AG04450 (cell line): ENCODE data around the gene TACC2. TPM values are rescaled to one million over a fixed set of nuclear protein-coding genes. Genes with fewer than 3 reads are reported as not detected.

Experiments used
- CTCF ChIA-PET: fragments of 300-600, 350-600 bp; formaldehyde crosslinking; extraction: SDS; loops from one replicate; lab custom pipeline; 2022; ENCODE audit warnings: antibody characterized with exemption, inconsistent platforms; lab: Charles Lee
- POLR2A ChIA-PET: fragments of 350-600 bp; formaldehyde crosslinking; extraction: SDS; loops from one replicate; lab custom pipeline; 2021; ENCODE audit warnings: antibody characterized with exemption, inconsistent platforms; lab: Yijun Ruan, JAX
- DNase-seq: peaks from one replicate; pipeline ENCODE4 v3.0.0-alpha.2; 2011; ENCODE audit warnings: low read depth, low spot score
- H3K27ac ChIP-seq: one replicate; pipeline ENCODE4 v1.5.1; 2012; ENCODE audit warnings: low read depth, low read length, control low read depth
- H3K27me3 ChIP-seq: one replicate; pipeline ENCODE4 v1.6.0; 2012; ENCODE audit warnings: low read length; ENCODE audit not compliant: control insufficient read depth, insufficient read depth
- H3K4me3 ChIP-seq: 2 replicates; pipeline ENCODE4 v1.5.1; 2011; ENCODE audit warnings: mild to moderate bottlenecking, low read depth, low read length, control low read depth
- H3K9me3 ChIP-seq: 2 replicates; pipeline ENCODE4 v1.5.1; 2012; ENCODE audit warnings: low read length; ENCODE audit not compliant: control insufficient read depth, insufficient read depth
- polyA plus RNA-seq: library from polyadenylated mRNA; depleted of rRNA; stranded (reverse); fragments of >200 nt; gene quantifications from 2 replicates; pipeline ENCODE4 v1.2.3, GENCODE V29; 2011
- TF ChIP-seq, protein P1 (sequence below): IDR thresholded peaks from 2 replicates; pipeline ENCODE4 v1.5.1; 2011; ENCODE audit warnings: low read depth, low read length, control low read depth, inconsistent platforms

The TACC2 gene
- polyA plus RNA-seq, 1 experiment = 16.8 TPM

GRCh38 chr10:122145113-122145512, 156.2 kb downstream of the TACC2 start:
- no peak overlapping the region for H3K27ac ChIP-seq
- TF ChIP-seq, protein P1, sequence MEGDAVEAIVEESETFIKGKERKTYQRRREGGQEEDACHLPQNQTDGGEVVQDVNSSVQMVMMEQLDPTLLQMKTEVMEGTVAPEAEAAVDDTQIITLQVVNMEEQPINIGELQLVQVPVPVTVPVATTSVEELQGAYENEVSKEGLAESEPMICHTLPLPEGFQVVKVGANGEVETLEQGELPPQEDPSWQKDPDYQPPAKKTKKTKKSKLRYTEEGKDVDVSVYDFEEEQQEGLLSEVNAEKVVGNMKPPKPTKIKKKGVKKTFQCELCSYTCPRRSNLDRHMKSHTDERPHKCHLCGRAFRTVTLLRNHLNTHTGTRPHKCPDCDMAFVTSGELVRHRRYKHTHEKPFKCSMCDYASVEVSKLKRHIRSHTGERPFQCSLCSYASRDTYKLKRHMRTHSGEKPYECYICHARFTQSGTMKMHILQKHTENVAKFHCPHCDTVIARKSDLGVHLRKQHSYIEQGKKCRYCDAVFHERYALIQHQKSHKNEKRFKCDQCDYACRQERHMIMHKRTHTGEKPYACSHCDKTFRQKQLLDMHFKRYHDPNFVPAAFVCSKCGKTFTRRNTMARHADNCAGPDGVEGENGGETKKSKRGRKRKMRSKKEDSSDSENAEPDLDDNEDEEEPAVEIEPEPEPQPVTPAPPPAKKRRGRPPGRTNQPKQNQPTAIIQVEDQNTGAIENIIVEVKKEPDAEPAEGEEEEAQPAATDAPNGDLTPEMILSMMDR = no peak
- ChIA-PET POLR2A (no interaction called here), CTCF (interaction anchor here (0.5 to 2.0 kb wide), 4 partner anchors 11 to 290 kb away, joined by 3 to 8 read pairs (median 5); no protein-coding TSS in a partner anchor)
- no peaks in the 10 kb centered on the region for H3K27me3 ChIP-seq
- no peak overlapping the region for H3K4me3 ChIP-seq
- no peak for DNase-seq
- no peaks in the 10 kb centered on the region for H3K9me3 ChIP-seq

GRCh38 chr10:122147663-122148062, 158.7 kb downstream of the TACC2 start:
- H3K27me3 ChIP-seq = no peaks in the 10 kb centered on the region
- CTCF ChIA-PET = no interaction called here
- H3K27ac ChIP-seq = no peak overlapping the region
- no peaks in the 10 kb centered on the region for H3K9me3 ChIP-seq
- no peak overlapping the region for H3K4me3 ChIP-seq
- POLR2A ChIA-PET = interaction anchor here (0.7 kb wide), 1 partner anchor 15 kb away, joined by 3 read pairs; no protein-coding TSS in a partner anchor
- no peak for DNase-seq
- TF ChIP-seq, protein P1 = no peak

DNA sequence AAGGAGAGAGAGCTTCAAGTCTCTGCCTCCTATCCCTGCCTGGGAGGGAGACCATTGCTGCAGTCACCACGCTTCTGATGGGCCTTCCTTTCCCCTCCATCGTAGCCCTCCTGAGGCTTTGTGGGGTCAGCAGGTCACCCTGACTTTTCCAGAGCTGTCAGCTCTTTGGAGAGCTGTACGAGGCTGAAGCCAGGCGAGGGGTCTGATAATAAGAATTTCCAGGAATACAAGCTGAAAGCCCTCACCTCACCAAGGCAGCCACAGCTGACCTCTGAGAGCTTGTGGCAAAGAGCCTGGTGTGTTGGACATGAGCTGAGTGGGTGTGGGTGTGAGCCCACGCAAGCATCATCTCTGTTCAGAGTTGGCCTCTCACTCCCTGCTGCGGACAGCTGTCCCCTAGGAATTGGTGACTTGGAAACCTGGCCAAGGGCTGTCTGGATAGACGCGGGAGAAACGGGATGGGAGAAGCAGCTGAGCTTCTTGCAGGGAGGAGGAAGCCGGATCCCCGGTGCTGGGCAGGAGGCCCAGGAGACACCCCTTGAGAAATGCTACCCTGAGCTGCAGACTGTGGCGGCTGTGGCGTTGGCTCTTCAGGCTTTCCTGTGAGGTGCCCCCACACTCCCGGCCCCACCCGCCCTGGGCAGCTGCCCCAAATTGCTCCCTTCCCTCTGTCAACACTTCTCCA, 160.1 kb downstream of the TACC2 start:
- TF ChIP-seq, protein P1 = no peak
- H3K27ac ChIP-seq = no peak overlapping the region
- H3K4me3 ChIP-seq = no peak overlapping the region
- POLR2A ChIA-PET = interaction anchor here (0.6 kb wide), 1 partner anchor 59 kb away, joined by 5 read pairs; no protein-coding TSS in a partner anchor
- H3K27me3 ChIP-seq = no peaks in the 10 kb centered on the region
- H3K9me3 ChIP-seq = no peaks in the 10 kb centered on the region
- CTCF ChIA-PET = interaction anchor here (0.8 to 1.9 kb wide), 4 partner anchors 8 to 97 kb away, joined by 3 to 5 read pairs (median 4); no protein-coding TSS in a partner anchor
- no peak for DNase-seq

DNA sequence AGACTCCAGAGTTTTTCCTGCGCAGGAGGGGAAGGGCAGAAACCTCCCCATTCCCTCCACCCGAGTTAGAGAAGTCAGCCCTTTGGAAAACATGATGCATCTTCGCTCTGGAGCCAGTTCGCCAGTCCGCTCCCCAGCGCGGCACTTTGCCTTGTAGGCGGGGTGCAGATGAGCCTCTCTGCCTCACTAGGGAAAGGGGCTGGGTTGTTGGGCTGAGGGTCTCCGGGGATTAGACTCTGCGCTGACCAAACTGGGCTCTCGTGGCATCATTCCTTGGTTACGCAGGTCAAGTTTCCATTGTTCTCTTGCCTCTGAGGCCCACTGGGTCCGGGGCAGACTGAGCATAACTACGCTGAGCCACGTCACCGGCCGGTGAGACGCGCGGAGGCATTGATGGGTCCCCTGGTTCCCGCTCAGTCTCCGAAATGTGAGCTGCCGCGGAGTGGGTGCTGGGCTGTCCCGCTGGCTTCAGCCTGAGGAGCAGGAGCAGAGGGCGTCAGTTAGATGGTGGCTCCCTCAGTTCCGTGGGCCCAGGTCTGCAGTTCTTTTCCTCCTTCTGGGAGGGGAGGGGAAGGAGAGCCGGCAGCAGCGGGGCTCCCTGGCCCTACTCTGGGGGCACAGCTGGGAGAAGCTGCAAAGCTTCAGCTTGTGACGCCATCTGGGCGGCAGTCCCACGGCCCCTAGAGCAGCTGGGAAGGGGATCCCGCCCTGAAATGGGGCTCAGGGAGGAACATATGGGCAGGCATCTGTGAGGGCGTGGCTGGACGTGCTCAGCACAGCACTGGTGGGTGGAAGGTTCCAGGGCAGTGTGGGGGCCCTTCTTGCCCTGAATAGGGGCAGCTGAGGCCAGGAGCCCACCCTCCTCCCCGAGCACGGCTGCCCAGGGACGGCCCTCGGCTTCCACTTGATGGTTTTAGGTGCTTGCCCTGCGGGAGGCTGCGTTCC, 160.9 kb downstream of the TACC2 start:
- Histone ChIP-seq H3K4me3 (no peak overlapping the region), H3K27me3 (no peaks in the 10 kb centered on the region), H3K27ac (no peak overlapping the region), H3K9me3 (no peaks in the 10 kb centered on the region)
- DNase-seq = no peak
- POLR2A ChIA-PET = interaction anchor here (0.6 kb wide), 1 partner anchor 58 kb away, joined by 5 read pairs; no protein-coding TSS in a partner anchor
- TF ChIP-seq, protein P1 = no peak
- CTCF ChIA-PET = interaction anchor here (1.0 to 1.9 kb wide), 4 partner anchors 8 to 98 kb away, joined by 3 to 5 read pairs (median 5); no protein-coding TSS in a partner anchor
